22Rv1 (cell line): ENCODE results near the gene ATP8A1.

ENCODE experiments used
- ZFX ChIP-seq: fragments of 450-650 bp; IDR thresholded peaks from 2 replicates; pipeline ENCODE4 v1.6.1; 2017; ENCODE audit warnings: antibody characterized with exemption, borderline replicate concordance
- TF ChIP-seq, protein P1 (sequence below): fragments of 450-650 bp; IDR thresholded peaks from 2 replicates; pipeline ENCODE4 v1.5.1; 2017; ENCODE audit warnings: mild to moderate bottlenecking

DNA sequence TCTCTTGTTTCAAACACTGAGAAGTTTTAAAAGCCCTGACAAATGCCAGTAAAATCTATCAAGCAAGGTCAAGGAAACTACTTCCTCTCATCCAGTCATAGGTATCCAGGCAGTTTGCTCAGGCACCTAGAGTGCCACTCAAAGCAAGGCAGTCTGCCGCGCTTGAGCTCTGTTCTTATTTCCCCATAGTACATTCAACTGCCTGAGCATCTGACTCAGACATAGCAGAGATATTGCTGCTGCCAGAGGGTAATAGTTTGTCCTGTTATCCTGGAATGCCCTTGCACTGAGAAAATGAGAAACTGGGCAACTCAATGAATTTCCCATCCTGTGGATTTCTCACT lies 16.1 kb upstream of the ATP8A1 start:
- TF ChIP-seq, protein P1, sequence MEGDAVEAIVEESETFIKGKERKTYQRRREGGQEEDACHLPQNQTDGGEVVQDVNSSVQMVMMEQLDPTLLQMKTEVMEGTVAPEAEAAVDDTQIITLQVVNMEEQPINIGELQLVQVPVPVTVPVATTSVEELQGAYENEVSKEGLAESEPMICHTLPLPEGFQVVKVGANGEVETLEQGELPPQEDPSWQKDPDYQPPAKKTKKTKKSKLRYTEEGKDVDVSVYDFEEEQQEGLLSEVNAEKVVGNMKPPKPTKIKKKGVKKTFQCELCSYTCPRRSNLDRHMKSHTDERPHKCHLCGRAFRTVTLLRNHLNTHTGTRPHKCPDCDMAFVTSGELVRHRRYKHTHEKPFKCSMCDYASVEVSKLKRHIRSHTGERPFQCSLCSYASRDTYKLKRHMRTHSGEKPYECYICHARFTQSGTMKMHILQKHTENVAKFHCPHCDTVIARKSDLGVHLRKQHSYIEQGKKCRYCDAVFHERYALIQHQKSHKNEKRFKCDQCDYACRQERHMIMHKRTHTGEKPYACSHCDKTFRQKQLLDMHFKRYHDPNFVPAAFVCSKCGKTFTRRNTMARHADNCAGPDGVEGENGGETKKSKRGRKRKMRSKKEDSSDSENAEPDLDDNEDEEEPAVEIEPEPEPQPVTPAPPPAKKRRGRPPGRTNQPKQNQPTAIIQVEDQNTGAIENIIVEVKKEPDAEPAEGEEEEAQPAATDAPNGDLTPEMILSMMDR, result no peak
- no peak for TF ChIP-seq ZFX
